Esophagus muscularis mucosa (tissue), 4 donors: ENCODE measurements around the gene SPRED2.

Experiments
- EP300 ChIP-seq: sonication (generic); formaldehyde crosslinking; IDR thresholded peaks from one replicate; pipeline ENCODE4 v1.6.1; 2017; ENCODE audit warnings: antibody characterized with exemption
- POLR2A ChIP-seq: fragments of 450-650 bp; IDR thresholded peaks from one replicate; pipeline ENCODE4 v1.6.1; 2017; ENCODE audit warnings: antibody characterized with exemption, moderate library complexity, mild to moderate bottlenecking, low read depth
- POLR2AphosphoS5 ChIP-seq, 2 donors: sonication (generic); formaldehyde crosslinking; IDR thresholded peaks; one replicate each; pipeline ENCODE4 v1.6.1; 2017; ENCODE audit warnings: antibody characterized with exemption in 2 of 2
- TF ChIP-seq, protein P1 (sequence below), 3 experiments: fragments of 200-600 bp in 2 of 3; fragments of 450-650 bp in 1 of 3; sonication (generic) in 2 of 3; IDR thresholded peaks; one replicate each; pipeline ENCODE4 v1.5.1; 2017 to 2019; ENCODE audit warnings: antibody characterized with exemption in 3 of 3, mild to moderate bottlenecking in 2 of 3, moderate library complexity in 1 of 3

GRCh38 chr2:65453916-65454315 is 21.5 kb upstream of the SPRED2 start:
- TF ChIP-seq POLR2A: no peak
- TF ChIP-seq, protein P1, sequence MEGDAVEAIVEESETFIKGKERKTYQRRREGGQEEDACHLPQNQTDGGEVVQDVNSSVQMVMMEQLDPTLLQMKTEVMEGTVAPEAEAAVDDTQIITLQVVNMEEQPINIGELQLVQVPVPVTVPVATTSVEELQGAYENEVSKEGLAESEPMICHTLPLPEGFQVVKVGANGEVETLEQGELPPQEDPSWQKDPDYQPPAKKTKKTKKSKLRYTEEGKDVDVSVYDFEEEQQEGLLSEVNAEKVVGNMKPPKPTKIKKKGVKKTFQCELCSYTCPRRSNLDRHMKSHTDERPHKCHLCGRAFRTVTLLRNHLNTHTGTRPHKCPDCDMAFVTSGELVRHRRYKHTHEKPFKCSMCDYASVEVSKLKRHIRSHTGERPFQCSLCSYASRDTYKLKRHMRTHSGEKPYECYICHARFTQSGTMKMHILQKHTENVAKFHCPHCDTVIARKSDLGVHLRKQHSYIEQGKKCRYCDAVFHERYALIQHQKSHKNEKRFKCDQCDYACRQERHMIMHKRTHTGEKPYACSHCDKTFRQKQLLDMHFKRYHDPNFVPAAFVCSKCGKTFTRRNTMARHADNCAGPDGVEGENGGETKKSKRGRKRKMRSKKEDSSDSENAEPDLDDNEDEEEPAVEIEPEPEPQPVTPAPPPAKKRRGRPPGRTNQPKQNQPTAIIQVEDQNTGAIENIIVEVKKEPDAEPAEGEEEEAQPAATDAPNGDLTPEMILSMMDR (IDR thresholded peaks at IDR 0.05): no peak
- TF ChIP-seq POLR2AphosphoS5 (IDR thresholded peaks at IDR 0.05): no peak
- TF ChIP-seq EP300: no peak
